GM12878 (cell line): ENCODE results near the gene HLA-DQB1. TPM values are rescaled to one million over a fixed set of nuclear protein-coding genes. Genes with fewer than 3 reads are reported as not detected.

Experiments used
- BACH1 ChIP-seq: fragments of 450-650 bp; IDR thresholded peaks from 2 replicates; pipeline ENCODE4 v1.6.1; 2017; ENCODE audit warnings: mild to moderate bottlenecking, borderline replicate concordance
- E2F8 ChIP-seq: fragments of 450-650 bp; IDR thresholded peaks from 2 replicates; pipeline ENCODE4 v1.6.1; 2018; ENCODE audit warnings: mild to moderate bottlenecking, low read depth, moderate library complexity; ENCODE audit not compliant: partially characterized antibody
- EED ChIP-seq: sonication (generic); IDR thresholded peaks from 2 replicates; pipeline ENCODE4 v1.6.1; 2016; ENCODE audit warnings: antibody characterized with exemption, low read depth
- FOS ChIP-seq: IDR thresholded peaks from 3 replicates; pipeline ENCODE4 v1.6.1; 2011; ENCODE audit warnings: borderline replicate concordance; ENCODE audit not compliant: insufficient read length; ENCODE audit errors: extremely low read depth
- IRF5 ChIP-seq: fragments of 450-650 bp; IDR thresholded peaks from 2 replicates; pipeline ENCODE4 v1.6.1; 2017; ENCODE audit warnings: borderline replicate concordance
- MLLT1 ChIP-seq: fragments of 450-650 bp; IDR thresholded peaks from 2 replicates; pipeline ENCODE4 v1.6.1; 2016; ENCODE audit warnings: mild to moderate bottlenecking
- MTA2 ChIP-seq: fragments of 450-650 bp; IDR thresholded peaks from 2 replicates; pipeline ENCODE4 v1.6.1; 2016; ENCODE audit warnings: low read depth, mild to moderate bottlenecking, moderate library complexity
- REST ChIP-seq: IDR thresholded peaks from 2 replicates; pipeline ENCODE4 v1.6.1; 2012; ENCODE audit warnings: mild to moderate bottlenecking, low read depth, low read length
- SMC3 ChIP-seq: IDR thresholded peaks from 2 replicates; pipeline ENCODE4 v1.6.1; 2011; ENCODE audit warnings: low read length, improper control_type of control experiment, borderline replicate concordance
- SRF ChIP-seq, 2 experiments: IDR thresholded peaks; 2 replicates each; pipeline ENCODE4 v1.6.1; 2011; ENCODE audit warnings: low read depth in 2 of 2, low read length in 2 of 2, mild to moderate bottlenecking in 1 of 2, moderate library complexity in 1 of 2
- STAT3 ChIP-seq: IDR thresholded peaks from 2 replicates; pipeline ENCODE4 v1.6.1; 2011; ENCODE audit warnings: low read depth, low read length, improper control_type of control experiment
- TAF1 ChIP-seq: IDR thresholded peaks from 2 replicates; pipeline ENCODE4 v1.6.1; 2011; ENCODE audit warnings: mild to moderate bottlenecking, low read depth, low read length, borderline replicate concordance
- WRNIP1 ChIP-seq: IDR thresholded peaks from 2 replicates; pipeline ENCODE4 v1.6.1; 2011; ENCODE audit warnings: low read depth, low read length, improper control_type of control experiment, borderline replicate concordance
- ZNF687 ChIP-seq: fragments of 450-650 bp; IDR thresholded peaks from 2 replicates; pipeline ENCODE4 v1.6.1; 2017; ENCODE audit warnings: mild to moderate bottlenecking, moderate library complexity
- polyA plus RNA-seq, 11 experiments: library from polyadenylated mRNA; depleted of rRNA in 4 of 11; unstranded in 6 of 11; stranded (reverse) in 5 of 11; fragments of >200 nt; fragmentation: Nextera tagmentation in 4 of 11; fragmentation: Illumina TruSeq in 1 of 11; extraction: Ambion mirVana in 4 of 11; extraction: Trizol in 1 of 11; gene quantifications; 1 replicate in 1 of 11; 2 replicates in 10 of 11; pipeline versions ENCODE4 v1.2.1 to v1.2.3, GENCODE V29; 2011 to 2016; ENCODE audit warnings: inconsistent platforms in 2 of 11, missing spikeins in 2 of 11, low read depth in 1 of 11
- total RNA-seq, 4 experiments: library from RNA; depleted of rRNA in 3 of 4; stranded (reverse); fragments of >200 nt in 3 of 4; fragmentation: Illumina TruSeq in 1 of 4; extraction: Trizol in 1 of 4; gene quantifications; 2 replicates each; pipeline versions ENCODE4 v1.2.1 to v1.2.3, GENCODE V29; 2013 to 2021

Gene HLA-DQB1
- total and polyA plus RNA-seq, 10 of the 15 experiments (the other 5 are each of a cell fraction or from before 2014, with no cell fraction given) = 38.1 to 403 (median 91.4) TPM

GRCh38 chr6:32689531-32690501 is 23.4 kb upstream of the HLA-DQB1 start (continued):
- no peak; a peak in 1 of 4 replicates for TF ChIP-seq SRF (IDR thresholded peaks at IDR 0.05; ENCODE audit: low read depth in 2 of 2, low read length in 2 of 2)
- no peak for TF ChIP-seq E2F8
- peak; percentile 95 for TF ChIP-seq MLLT1
- TF ChIP-seq SMC3 = no peak
- peak; percentile 30 for TF ChIP-seq FOS
- peak; percentile 100 for TF ChIP-seq TAF1
- TF ChIP-seq STAT3 = no peak
- no peak for TF ChIP-seq WRNIP1
- TF ChIP-seq REST = peak; percentile 58; the same call in 1 of the 2 replicates
- TF ChIP-seq IRF5 = no peak
- 0 out of 2 replicates have a peak, but pooled peaks have one; percentile 10 for TF ChIP-seq MTA2
- TF ChIP-seq EED = peak; percentile 63
- peak; percentile 45; the same call in 1 of the 2 replicates for TF ChIP-seq BACH1
- peak; percentile 57; the same call in 1 of the 2 replicates for TF ChIP-seq ZNF687
